Activated naive CD4-positive, alpha-beta T cell treated with Interleukin-2 at 50 U/mL for 16 hours (primary cell): ENCODE results near the gene NEU4.
"Not testable (repeated sequence)": the region's sequence is repeated elsewhere in the genome, so short reads cannot be mapped to it uniquely, and the experiment has no call there.

Experiments
- DNase-seq: peaks from one replicate; pipeline ENCODE4 v3.0.0-alpha.2; 2020

The NEU4 gene

GRCh38 chr2:241775223-241776177 is 33.5 kb upstream of the NEU4 start:
- no peak for DNase-seq

GRCh38 chr2:241776336-241777169 is 32.4 kb upstream of the NEU4 start, which contains the start of gene GAL3ST2:
Gene GAL3ST2, plus strand, starts transcription at chr2:241776822. Its CDS starts 134 bp downstream, at chr2:241776956.
- no peak for DNase-seq

GRCh38 chr2:241777170-241777685 is 31.8 kb upstream of the NEU4 start:
- DNase-seq: no peak

- no peak for DNase-seq
These were observed 31.0 kb upstream of the NEU4 start for GRCh38 chr2:241777686-241778627.

GRCh38 chr2:241780939-241781569 is 27.9 kb upstream of the NEU4 start:
- DNase-seq: no peak

- DNase-seq: not testable (repeated sequence)
These were observed 26.9 kb upstream of the NEU4 start for GRCh38 chr2:241782053-241782452.

- no peak for DNase-seq
These were observed 20.9 kb upstream of the NEU4 start for GRCh38 chr2:241788135-241788534.

- peak; percentile 61 for DNase-seq
These were observed 20.4 kb upstream of the NEU4 start for GRCh38 chr2:241788572-241788971.

- not testable (repeated sequence) for DNase-seq
These were observed 17.6 kb upstream of the NEU4 start for GRCh38 chr2:241791385-241791784.

- DNase-seq: no peak
These were observed 15.6 kb upstream of the NEU4 start for GRCh38 chr2:241793385-241793784.

- no peak for DNase-seq
These were observed 14.7 kb upstream of the NEU4 start for GRCh38 chr2:241794250-241794823.

GRCh38 chr2:241795021-241795999 is 13.7 kb upstream of the NEU4 start:
- no peak for DNase-seq

- DNase-seq: no peak
These were observed 12.8 kb upstream of the NEU4 start for GRCh38 chr2:241796209-241796608.

GRCh38 chr2:241796610-241797138 is 12.3 kb upstream of the NEU4 start:
- no peak for DNase-seq

GRCh38 chr2:241797441-241798080 is 11.4 kb upstream of the NEU4 start:
- DNase-seq: no peak

- no peak for DNase-seq
These were observed 10.8 kb upstream of the NEU4 start for GRCh38 chr2:241798081-241798630.

- DNase-seq: no peak
These were observed 10.1 kb upstream of the NEU4 start for GRCh38 chr2:241798631-241799521.
